ENCODE measurements around the gene L1CAM. TPM values are rescaled to one million over a fixed set of nuclear protein-coding genes. Genes with fewer than 3 reads are reported as not detected.

The L1CAM gene
- total and polyA plus RNA-seq, 9 of the 15 experiments (the other 6 are each of a cell fraction or from before 2014, with no cell fraction given) = 0.09 to 0.86 (median 0.26) TPM; not detected in 3

DNA sequence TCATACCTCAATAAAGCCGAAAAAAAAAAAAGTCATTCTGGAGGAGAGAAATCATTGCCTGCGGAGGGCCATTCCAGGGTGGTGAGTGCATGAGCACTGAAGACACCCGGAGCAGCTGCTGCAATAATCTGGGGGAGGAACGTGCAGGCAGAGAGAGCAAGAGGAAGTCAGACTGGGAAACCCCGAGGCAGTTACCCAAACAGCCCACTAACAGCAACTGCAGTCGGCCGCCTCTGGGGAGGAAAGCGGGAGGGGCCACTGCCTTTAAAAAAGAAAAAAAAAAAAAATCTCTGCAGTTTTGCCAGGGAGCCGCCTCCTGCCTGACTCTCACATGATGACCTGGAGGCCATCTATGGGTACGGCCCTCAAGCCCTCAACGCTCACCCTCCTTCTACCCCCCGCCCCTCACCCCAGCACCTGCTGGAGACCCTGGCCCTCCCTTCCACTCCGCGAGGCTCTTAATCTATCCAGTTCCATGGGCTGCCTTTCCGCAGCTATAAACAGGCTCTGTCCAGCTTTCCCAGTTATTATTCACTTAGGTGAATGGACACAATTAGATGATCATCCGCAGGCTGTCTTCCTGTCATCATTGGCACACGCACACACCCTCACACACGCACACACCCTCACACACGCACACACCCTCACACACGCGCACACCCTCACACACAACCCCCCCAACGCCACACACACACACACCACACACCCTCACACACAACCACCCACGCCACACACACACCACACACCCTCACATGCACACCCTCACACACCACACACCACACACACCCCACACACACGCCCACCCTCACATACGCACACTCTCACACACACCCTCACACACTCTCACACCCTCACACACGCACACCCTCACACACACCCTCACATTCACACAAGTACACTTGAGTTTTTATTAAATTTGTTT is 15.1 kb upstream of the L1CAM start (continued):
- TF ChIP-seq CBX3 (IDR thresholded peaks at IDR 0.05; ENCODE audit: borderline replicate concordance in 1 of 2, low read length in 2 of 2) (0 out of 3 replicates have a peak, but pooled peaks of 1 of the 2 experiments have one; percentile 11), DIDO1 (tag; IDR thresholded peaks at IDR 0.05; ENCODE audit: low read depth) (no peak), HNRNPLL (IDR thresholded peaks at IDR 0.05; ENCODE audit: low read depth, low read length, poor library complexity, severe bottlenecking) (no peak), ZBTB8A (IDR thresholded peaks at IDR 0.05; ENCODE audit: partially characterized antibody) (no peak), GABPA (tag; conservative IDR thresholded peaks at IDR 0.05; ENCODE audit: low read depth) (peak; percentile 54), ZNF609 (CRISPR knock-in tag; IDR thresholded peaks at IDR 0.05; ENCODE audit: borderline replicate concordance) (no peak), LCOR (CRISPR knock-in tag; IDR thresholded peaks at IDR 0.05) (0 out of 2 replicates have a peak, but pooled peaks have one; percentile 36), ADNP (tag; IDR thresholded peaks at IDR 0.05) (no peak), DNMT1 (IDR thresholded peaks at IDR 0.05) (no peak), SREBF1 (IDR thresholded peaks at IDR 0.05; ENCODE audit: borderline replicate concordance, low read depth, low read length) (no peak), XRCC4 (IDR thresholded peaks at IDR 0.05; ENCODE audit: extremely low read depth, insufficient read depth, insufficient read length) (no peak), ZNF175 (CRISPR knock-in tag; IDR thresholded peaks at IDR 0.05; ENCODE audit: low read depth) (0 out of 2 replicates have a peak, but pooled peaks have one; percentile 30), HSF4 (CRISPR knock-in tag; IDR thresholded peaks at IDR 0.05; ENCODE audit: borderline replicate concordance) (no peak), ZNF717 (CRISPR knock-in tag; IDR thresholded peaks at IDR 0.05) (no peak), ZC3H11A (IDR thresholded peaks at IDR 0.05; ENCODE audit: low read depth, low read length) (no peak), NRF1 (conservative IDR thresholded peaks at IDR 0.05 in 1 of 2, IDR thresholded peaks at IDR 0.05 in 1 of 2) (peak; percentile 39 to 42; a peak in 2 of 4 replicates)
- TF ChIP-seq, protein P1, sequence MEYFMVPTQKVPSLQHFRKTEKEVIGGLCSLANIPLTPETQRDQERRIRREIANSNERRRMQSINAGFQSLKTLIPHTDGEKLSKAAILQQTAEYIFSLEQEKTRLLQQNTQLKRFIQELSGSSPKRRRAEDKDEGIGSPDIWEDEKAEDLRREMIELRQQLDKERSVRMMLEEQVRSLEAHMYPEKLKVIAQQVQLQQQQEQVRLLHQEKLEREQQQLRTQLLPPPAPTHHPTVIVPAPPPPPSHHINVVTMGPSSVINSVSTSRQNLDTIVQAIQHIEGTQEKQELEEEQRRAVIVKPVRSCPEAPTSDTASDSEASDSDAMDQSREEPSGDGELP (CRISPR knock-in tag; IDR thresholded peaks at IDR 0.05; ENCODE audit: borderline replicate concordance) = peak; percentile 80

Measured in K562 (cell line).